Nephron progenitor cell (in vitro differentiated cells): ENCODE results near the gene YEATS2.
A peak's percentile ranks its signal among the peaks of the same experiment; 100 is the strongest.

Source experiments
- DNase-seq: peaks from one replicate; pipeline ENCODE4 v3.0.0; 2021
- H3K27ac Mint-ChIP-seq: 2 replicates; pipeline ENCODE4 v1.8.0; 2021; ENCODE audit warnings: mild to moderate bottlenecking, moderate library complexity, mixed read lengths
- H3K27me3 Mint-ChIP-seq: 2 replicates; pipeline ENCODE4 v1.8.0; 2021; ENCODE audit warnings: mild to moderate bottlenecking, low read depth, mixed read lengths; ENCODE audit not compliant: poor library complexity
- H3K36me3 Mint-ChIP-seq: 2 replicates; pipeline ENCODE4 v1.8.0; 2021; ENCODE audit warnings: low read depth, mixed read lengths
- H3K4me1 Mint-ChIP-seq: 2 replicates; pipeline ENCODE4 v1.8.0; 2021; ENCODE audit warnings: mixed read lengths
- H3K4me3 Mint-ChIP-seq: 2 replicates; pipeline ENCODE4 v1.8.0; 2021; ENCODE audit warnings: mild to moderate bottlenecking, moderate library complexity, mixed read lengths
- H3K9me3 Mint-ChIP-seq: 2 replicates; pipeline ENCODE4 v1.8.0; 2021; ENCODE audit warnings: mild to moderate bottlenecking, moderate library complexity, mixed read lengths
- CTCF ChIP-seq: fragments of 200-600 bp; sonication (generic); IDR thresholded peaks from 2 replicates; pipeline ENCODE4 v1.5.0; 2021; ENCODE audit warnings: antibody characterized with exemption

The YEATS2 gene

GRCh38 chr3:183718012-183718411 lies 20.4 kb downstream of the YEATS2 start:
- TF ChIP-seq CTCF: no peak
- H3K4me1 Mint-ChIP-seq: no peaks in the 10 kb centered on the region
- peaks cover 7% of the 10 kb centered on the region for H3K9me3 Mint-ChIP-seq
- H3K27ac Mint-ChIP-seq: no peak overlapping the region
- no peak for DNase-seq
- no peak overlapping the region for H3K4me3 Mint-ChIP-seq
- H3K36me3 Mint-ChIP-seq: peaks cover 75% of the 10 kb centered on the region
- H3K27me3 Mint-ChIP-seq: peaks cover 5% of the 10 kb centered on the region

GRCh38 chr3:183725387-183725786 lies 27.8 kb downstream of the YEATS2 start:
- H3K9me3 Mint-ChIP-seq: peaks cover 26% of the 10 kb centered on the region
- H3K4me1 Mint-ChIP-seq: peaks cover 9% of the 10 kb centered on the region
- H3K27ac Mint-ChIP-seq: peak overlapping the region; percentile 86
- DNase-seq: no peak
- H3K36me3 Mint-ChIP-seq: peaks cover 95% of the 10 kb centered on the region
- H3K4me3 Mint-ChIP-seq: no peak overlapping the region
- TF ChIP-seq CTCF: no peak
- no peaks in the 10 kb centered on the region for H3K27me3 Mint-ChIP-seq

DNA sequence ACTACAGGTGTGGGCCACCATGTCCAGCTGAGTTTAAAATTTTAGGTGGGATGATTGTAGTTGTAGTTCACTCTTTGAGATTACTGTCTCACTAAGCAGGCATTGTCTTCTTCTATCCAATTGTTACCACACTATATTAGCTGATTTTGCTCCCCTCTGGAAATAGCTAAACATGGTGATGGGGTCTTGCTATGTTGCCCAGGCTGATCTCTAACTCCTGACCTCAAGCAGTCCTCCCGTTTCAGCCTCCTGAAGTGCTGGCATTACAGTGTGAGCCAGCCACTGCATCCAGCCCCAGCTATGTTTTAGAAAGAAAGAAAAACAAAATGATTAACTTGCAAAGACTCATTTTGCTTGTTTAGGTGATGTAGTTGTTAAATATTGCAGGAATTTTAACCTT lies 30.6 kb downstream of the YEATS2 start:
- TF ChIP-seq CTCF: no peak
- H3K4me3 Mint-ChIP-seq: no peak overlapping the region
- peaks cover 9% of the 10 kb centered on the region for H3K4me1 Mint-ChIP-seq
- no peak for DNase-seq
- H3K36me3 Mint-ChIP-seq: peaks cover 87% of the 10 kb centered on the region
- peaks cover 17% of the 10 kb centered on the region for H3K9me3 Mint-ChIP-seq
- H3K27me3 Mint-ChIP-seq: no peaks in the 10 kb centered on the region
- H3K27ac Mint-ChIP-seq: no peak overlapping the region

DNA sequence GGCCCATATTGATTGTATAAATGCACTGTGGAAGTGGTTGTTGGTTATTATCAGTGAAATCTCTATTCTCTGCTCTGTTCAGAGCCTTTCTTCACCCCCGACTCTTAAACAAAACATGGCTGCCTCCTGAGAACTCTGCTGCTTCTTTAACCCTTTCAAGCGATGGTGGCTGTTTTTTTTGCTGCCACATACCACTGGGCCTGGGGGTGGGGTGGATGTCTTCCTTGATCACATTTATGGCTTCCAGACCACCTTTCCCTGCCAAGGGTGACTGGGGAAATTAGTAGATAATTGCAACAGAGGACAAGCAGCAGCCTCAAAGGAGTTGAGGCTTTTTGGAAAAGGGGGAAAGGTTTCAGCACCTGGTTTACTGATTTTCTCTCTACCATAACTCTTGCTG lies 32.8 kb downstream of the YEATS2 start:
- Mint-ChIP-seq H3K4me1 (peaks cover 6% of the 10 kb centered on the region), H3K27me3 (no peaks in the 10 kb centered on the region), H3K4me3 (no peak overlapping the region), H3K9me3 (peaks cover 11% of the 10 kb centered on the region), H3K36me3 (peaks cover 87% of the 10 kb centered on the region), H3K27ac (peak overlapping the region; percentile 41)
- no peak for TF ChIP-seq CTCF
- DNase-seq: no peak

GRCh38 chr3:183731611-183732010 lies 34.0 kb downstream of the YEATS2 start:
- Mint-ChIP-seq H3K27me3 (no peaks in the 10 kb centered on the region), H3K9me3 (peaks cover 3% of the 10 kb centered on the region), H3K4me1 (no peaks in the 10 kb centered on the region), H3K27ac (peak overlapping the region; percentile 36), H3K4me3 (no peak overlapping the region), H3K36me3 (peaks cover 87% of the 10 kb centered on the region)
- no peak for TF ChIP-seq CTCF
- no peak for DNase-seq

DNA sequence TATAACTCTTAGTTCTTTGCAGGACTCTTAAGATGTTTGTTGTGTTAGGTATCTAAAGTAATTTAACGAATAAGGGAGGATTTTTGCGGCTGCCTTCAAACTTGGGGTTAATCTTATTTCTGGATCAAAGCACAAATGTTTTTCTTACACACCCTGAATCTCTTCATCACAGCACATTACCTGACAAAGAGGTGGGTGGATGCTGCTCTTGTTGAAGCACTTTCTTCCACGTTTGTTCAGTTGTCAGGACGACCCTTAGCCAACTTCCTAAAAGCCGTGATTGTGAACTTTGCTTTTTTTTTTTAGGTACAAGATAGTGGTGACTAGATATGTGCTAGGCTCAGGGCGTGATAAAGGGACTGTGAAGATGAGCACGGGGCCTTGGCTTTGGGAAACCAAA lies 36.0 kb downstream of the YEATS2 start:
- H3K27me3 Mint-ChIP-seq: no peaks in the 10 kb centered on the region
- H3K9me3 Mint-ChIP-seq: peaks cover 12% of the 10 kb centered on the region
- no peak for TF ChIP-seq CTCF
- H3K27ac Mint-ChIP-seq: peak overlapping the region; percentile 19
- DNase-seq: no peak
- no peaks in the 10 kb centered on the region for H3K4me1 Mint-ChIP-seq
- peaks cover 86% of the 10 kb centered on the region for H3K36me3 Mint-ChIP-seq
- H3K4me3 Mint-ChIP-seq: no peak overlapping the region
